A549 (cell line): ENCODE results near the gene MAD2L1BP. TPM values are rescaled to one million over a fixed set of nuclear protein-coding genes. Genes with fewer than 3 reads are reported as not detected.

Experiments used
- ATAC-seq, 2 experiments: fragments of 200-7000 bp in 1 of 2; fragments of >200 bp in 1 of 2; cut with Nextera tagmentation in 1 of 2; cut with Tn5 transposase in 1 of 2; 3 replicates each; pipeline versions ENCODE4 v1.8.0 to v1.9.1; 2018 to 2020; ENCODE audit warnings: mild to moderate bottlenecking in 1 of 2, moderate library complexity in 1 of 2
- CTCF ChIA-PET: fragments of 300-600 bp; sonication (Branson Sonifier 250); formaldehyde crosslinking; extraction: SDS; loops from one replicate; lab custom pipeline; 2021; ENCODE audit warnings: antibody characterized with exemption, inconsistent platforms; lab: Yijun Ruan, JAX
- POLR2A ChIA-PET: fragments of 350-600 bp; formaldehyde crosslinking; extraction: SDS; loops from one replicate; lab custom pipeline; 2021; ENCODE audit warnings: antibody characterized with exemption, inconsistent platforms; lab: Yijun Ruan, JAX
- DNase-seq, 2 experiments: peaks; one replicate each; pipeline versions ENCODE4 v3.0.0 to v3.0.0-alpha.2; 2011 to 2016; ENCODE audit warnings: low read depth in 1 of 2, low spot score in 1 of 2
- FAIRE-seq: peaks from 2 replicates; lab custom pipeline; 2011; peaks lifted over from hg19 to GRCh38; lab: Jason Lieb, UNC
- H3K27ac ChIP-seq, 2 experiments: fragments of >200 bp; sonication (Bioruptor Twin); formaldehyde crosslinking; 3 replicates each; pipeline ENCODE4 v1.5.1; 2016 to 2017
- H3K4me1 ChIP-seq: fragments of >200 bp; sonication (Bioruptor Twin); formaldehyde crosslinking; 3 replicates; pipeline ENCODE4 v1.6.1; 2016
- H3K4me2 ChIP-seq: fragments of >200 bp; sonication (Bioruptor Twin); formaldehyde crosslinking; 3 replicates; pipeline ENCODE4 v1.6.1; 2016
- H3K4me3 ChIP-seq: fragments of >200 bp; sonication (Bioruptor Twin); formaldehyde crosslinking; 3 replicates; pipeline ENCODE4 v1.5.1; 2016
- H3K9me3 ChIP-seq: fragments of >200 bp; sonication (Bioruptor Twin); formaldehyde crosslinking; 3 replicates; pipeline ENCODE4 v1.6.1; 2016
- BCL3 ChIP-seq: fragments of >200 bp; sonication (Bioruptor Twin); formaldehyde crosslinking; IDR thresholded peaks from 3 replicates; pipeline ENCODE4 v1.6.1; 2016
- CBX2 ChIP-seq: fragments of 200-600 bp; sonication (generic); IDR thresholded peaks from 2 replicates; pipeline ENCODE4 v1.6.1; 2016; ENCODE audit warnings: low read depth, mild to moderate bottlenecking, borderline replicate concordance
- CEBPB ChIP-seq, 2 experiments: fragments of >200 bp in 1 of 2; sonication (Bioruptor Twin) in 1 of 2; formaldehyde crosslinking in 1 of 2; IDR thresholded peaks; 2 replicates each; pipeline ENCODE4 v1.6.1; 2012 to 2016
- E2F6 ChIP-seq: IDR thresholded peaks from 2 replicates; pipeline ENCODE4 v1.6.1; 2012; ENCODE audit warnings: low read depth, borderline replicate concordance
- FOSL2 ChIP-seq, 2 experiments: fragments of 450-650 bp in 1 of 2; fragments of >200 bp in 1 of 2; sonication (Bioruptor Twin) in 1 of 2; formaldehyde crosslinking; IDR thresholded peaks; 2 replicates each; pipeline versions ENCODE4 v1.5.0 to v1.6.1; 2016 to 2020; ENCODE audit warnings: mild to moderate bottlenecking in 1 of 2, moderate library complexity in 1 of 2
- HDAC2 ChIP-seq: fragments of 200-600 bp; sonication (generic); IDR thresholded peaks from 2 replicates; pipeline ENCODE4 v1.6.1; 2016
- HOXB13 ChIP-seq: fragments of 250-450 bp; sonication (Bioruptor Pico); IDR thresholded peaks from 2 replicates; pipeline ENCODE4 v1.5.0; 2020; ENCODE audit warnings: low read depth, mild to moderate bottlenecking, moderate library complexity
- JUN ChIP-seq, 2 experiments: fragments of >200 bp; sonication (Bioruptor Twin); formaldehyde crosslinking; IDR thresholded peaks; 2 replicates in 1 of 2; 3 replicates in 1 of 2; pipeline ENCODE4 v1.6.1; 2016 to 2017
- KDM1A ChIP-seq: fragments of 200-600 bp; sonication (generic); IDR thresholded peaks from 2 replicates; pipeline ENCODE4 v1.6.1; 2016; ENCODE audit warnings: low read depth, mild to moderate bottlenecking
- MAX ChIP-seq: IDR thresholded peaks from 2 replicates; pipeline ENCODE4 v1.6.1; 2012
- MAZ ChIP-seq: fragments of 150-350 bp; IDR thresholded peaks from 2 replicates; pipeline ENCODE4 v1.6.1; 2014; ENCODE audit warnings: antibody characterized with exemption, low read depth, low read length, borderline replicate concordance
- MYC ChIP-seq: IDR thresholded peaks from 2 replicates; pipeline ENCODE4 v1.6.1; 2012; ENCODE audit warnings: mild to moderate bottlenecking, inconsistent platforms, low read length, improper control_type of control experiment, borderline replicate concordance
- PHF8 ChIP-seq: fragments of 200-600 bp; sonication (generic); IDR thresholded peaks from 2 replicates; pipeline ENCODE4 v1.6.1; 2016; ENCODE audit warnings: low read depth, mild to moderate bottlenecking, antibody characterized with exemption, moderate library complexity, borderline replicate concordance
- SMC3 ChIP-seq: fragments of >200 bp; sonication (Bioruptor Twin); formaldehyde crosslinking; IDR thresholded peaks from 3 replicates; pipeline ENCODE4 v1.6.1; 2018; ENCODE audit warnings: inconsistent platforms
- TFCP2L1 ChIP-seq: fragments of 250-450 bp; sonication (Bioruptor Pico); IDR thresholded peaks from 2 replicates; pipeline ENCODE4 v1.5.0; 2021; ENCODE audit warnings: mild to moderate bottlenecking
- TP53 ChIP-seq: fragments of 250-450 bp; sonication (Bioruptor Pico); IDR thresholded peaks from 2 replicates; pipeline ENCODE4 v1.5.0; 2021; ENCODE audit warnings: mild to moderate bottlenecking, moderate library complexity
- ZC3H11A ChIP-seq: fragments of 450-650 bp; IDR thresholded peaks from 2 replicates; pipeline ENCODE4 v1.6.1; 2014; ENCODE audit warnings: antibody characterized with exemption, mild to moderate bottlenecking
- WGBS: methylation state at CpG from one replicate; pipeline ENCODE4 v1.1.6; 2017; ENCODE audit errors: missing lambda C conversion rate; 5-methylcytosine and 5-hydroxymethylcytosine counted together
- polyA plus RNA-seq, 4 experiments: library from polyadenylated mRNA; depleted of rRNA in 3 of 4; stranded (reverse); fragments of >200 nt; fragmentation: RNase III in 1 of 4; extraction: RNeasy Plus Mini Kit Qiagen cat#74134 plus additional on column Dnase treatment in 1 of 4; gene quantifications; 2 replicates in 3 of 4; 3 replicates in 1 of 4; pipeline ENCODE4 v1.2.3, GENCODE V29; 2011 to 2017
- TF ChIP-seq, protein P1 (sequence below): fragments of 150-350 bp; IDR thresholded peaks from 2 replicates; pipeline ENCODE4 v1.6.1; 2014; ENCODE audit warnings: low read depth, mild to moderate bottlenecking, low read length
- TF ChIP-seq, protein P2 (sequence below): fragments of 450-650 bp; IDR thresholded peaks from 2 replicates; pipeline ENCODE4 v1.6.1; 2014; ENCODE audit warnings: antibody characterized with exemption

MAD2L1BP gene
- polyA plus RNA-seq, 2 of the 4 experiments (the other 2 are of a cell fraction), result 22.0 to 26.7 TPM

- no peak for FAIRE-seq
- peak; percentile 86 to 97 for DNase-seq
- H3K4me3 ChIP-seq, result peak within 1 kb of the TSS; percentile 96
Measured at GRCh38 chr6:43629104-43629504, 6.5 kb upstream of the MAD2L1BP start, which contains the start of gene GTPBP2. TSS of gene GTPBP2 (minus strand) at chr6:43629264. CDS start at chr6:43629162, 102 bp downstream.

GRCh38 chr6:43629505-43630300, 5.9 kb upstream of the MAD2L1BP start:
- H3K4me3 ChIP-seq, result peak overlapping the region; percentile 96
- POLR2A ChIA-PET, result interaction anchor here (0.5 to 2.3 kb wide), 17 partner anchors 11 to 617 kb away, joined by 3 to 10 read pairs (median 4); partner anchors contain the start of genes HSP90AB1, LRRC73, POLH and RSPH9
- TF ChIP-seq MYC (no peak; the same call in 1 of the 2 replicates), JUN (IDR thresholded peaks at IDR 0.05) (peak in 1 of 2 experiments; percentile 24; a peak in 2 of 5 replicates), SMC3 (no peak), CEBPB (IDR thresholded peaks at IDR 0.05) (peak; percentile 22 to 79; a peak in 3 of 4 replicates), HOXB13 (CRISPR knock-in tag) (peak; percentile 71; the same call in 1 of the 2 replicates), TP53 (CRISPR knock-in tag) (peak; percentile 73; the same call in 1 of the 2 replicates), MAX (peak; percentile 20; the same call in 1 of the 2 replicates), HDAC2 (no peak), TFCP2L1 (CRISPR knock-in tag) (0 out of 2 replicates have a peak, but pooled peaks have one; percentile 60), CBX2 (no peak), PHF8 (peak; percentile 63; the same call in 1 of the 2 replicates), FOSL2 (IDR thresholded peaks at IDR 0.05) (no peak), FOSL2 (CRISPR knock-in tag; IDR thresholded peaks at IDR 0.05) (peak; percentile 47), MAZ (no peak), BCL3 (0 out of 3 replicates have a peak, but pooled peaks have one; percentile 35), KDM1A (no peak), E2F6 (peak; percentile 85; the same call in 1 of the 2 replicates)
- TF ChIP-seq, protein P1, sequence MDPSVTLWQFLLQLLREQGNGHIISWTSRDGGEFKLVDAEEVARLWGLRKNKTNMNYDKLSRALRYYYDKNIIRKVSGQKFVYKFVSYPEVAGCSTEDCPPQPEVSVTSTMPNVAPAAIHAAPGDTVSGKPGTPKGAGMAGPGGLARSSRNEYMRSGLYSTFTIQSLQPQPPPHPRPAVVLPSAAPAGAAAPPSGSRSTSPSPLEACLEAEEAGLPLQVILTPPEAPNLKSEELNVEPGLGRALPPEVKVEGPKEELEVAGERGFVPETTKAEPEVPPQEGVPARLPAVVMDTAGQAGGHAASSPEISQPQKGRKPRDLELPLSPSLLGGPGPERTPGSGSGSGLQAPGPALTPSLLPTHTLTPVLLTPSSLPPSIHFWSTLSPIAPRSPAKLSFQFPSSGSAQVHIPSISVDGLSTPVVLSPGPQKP, result no peak
- TF ChIP-seq, protein P2, sequence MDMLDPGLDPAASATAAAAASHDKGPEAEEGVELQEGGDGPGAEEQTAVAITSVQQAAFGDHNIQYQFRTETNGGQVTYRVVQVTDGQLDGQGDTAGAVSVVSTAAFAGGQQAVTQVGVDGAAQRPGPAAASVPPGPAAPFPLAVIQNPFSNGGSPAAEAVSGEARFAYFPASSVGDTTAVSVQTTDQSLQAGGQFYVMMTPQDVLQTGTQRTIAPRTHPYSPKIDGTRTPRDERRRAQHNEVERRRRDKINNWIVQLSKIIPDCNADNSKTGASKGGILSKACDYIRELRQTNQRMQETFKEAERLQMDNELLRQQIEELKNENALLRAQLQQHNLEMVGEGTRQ, result no peak
- 2% methylated on average over 36 of the region's 41 CpGs for WGBS
- peak overlapping the region; percentile 88 to 100 for H3K27ac ChIP-seq
- FAIRE-seq (no peak), DNase-seq (peak; percentile 95 to 97), ATAC-seq (peak; percentile 82 to 92)
- H3K4me2 ChIP-seq, result peak overlapping the region; percentile 89
- CTCF ChIA-PET, result interaction anchor here (0.7 to 1.3 kb wide), 2 partner anchors 10 to 21 kb away, joined by 3 to 4 read pairs; no protein-coding TSS in a partner anchor
- no peaks in the 10 kb centered on the region for H3K9me3 ChIP-seq
- H3K4me1 ChIP-seq, result peaks cover 26% of the 10 kb centered on the region

More at GRCh38 chr6:43629104-43629504, 6.5 kb upstream of the MAD2L1BP start, which contains the start of gene GTPBP2:
- ChIA-PET POLR2A (interaction anchor here (0.6 to 2.3 kb wide), 15 partner anchors 10 to 618 kb away, joined by 3 to 10 read pairs (median 4); partner anchors contain the start of genes HSP90AB1, LRRC73, POLH and RSPH9), CTCF (interaction anchor here (1.3 kb wide), 1 partner anchor 21 kb away, joined by 3 read pairs; no protein-coding TSS in a partner anchor)
- ATAC-seq, result peak; percentile 92 to 93
- H3K9me3 ChIP-seq, result no peaks in the 10 kb centered on the region
- H3K4me1 ChIP-seq, result peaks cover 26% of the 10 kb centered on the region
- peak within 1 kb of the TSS; percentile 89 for H3K4me2 ChIP-seq
- 0% methylated on average over 14 of the region's 46 CpGs for WGBS
- peak within 1 kb of the TSS; percentile 98 to 100 for H3K27ac ChIP-seq
- peak in 1 of 2 experiments; percentile 28; a peak in 1 of 5 replicates for TF ChIP-seq JUN (IDR thresholded peaks at IDR 0.05)
- TF ChIP-seq ZC3H11A, result no peak
